ENCODE measurements around the gene NQO2.

DNA sequence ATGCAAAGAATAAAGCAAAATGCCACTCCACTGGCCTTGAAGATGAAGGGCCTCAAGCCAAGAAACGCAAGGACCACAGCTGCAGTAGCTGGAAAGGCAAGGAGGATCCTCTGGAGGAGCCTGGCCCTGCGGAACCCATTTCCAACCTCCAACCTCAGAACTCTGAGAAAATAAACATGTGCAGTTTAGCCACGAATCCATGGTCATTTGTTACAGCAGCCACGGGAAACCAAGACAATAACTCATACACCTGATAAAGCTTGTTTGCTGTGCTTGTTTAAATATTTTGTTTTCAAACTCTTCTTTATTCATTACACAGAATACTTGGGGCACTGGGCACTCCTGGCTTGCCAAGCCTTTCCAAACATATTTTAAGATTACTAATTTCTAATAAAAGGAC is 38.8 kb upstream of the NQO2 start:
- TF ChIP-seq CTCF (IDR thresholded peaks at IDR 0.05; ENCODE audit: insufficient read depth, low read depth, low read length) (no peak), EZH2 (IDR thresholded peaks at IDR 0.05; ENCODE audit: insufficient read depth, low read length) (no peak)
